ENCODE measurements around the gene PRKCH.

GRCh38 chr14:61563880-61564617 lies 242.7 kb downstream of the PRKCH start:
- no peak for TF ChIP-seq POLR2AphosphoS5 (IDR thresholded peaks at IDR 0.05; ENCODE audit: low read depth, low read length)
- TF ChIP-seq, protein P1, sequence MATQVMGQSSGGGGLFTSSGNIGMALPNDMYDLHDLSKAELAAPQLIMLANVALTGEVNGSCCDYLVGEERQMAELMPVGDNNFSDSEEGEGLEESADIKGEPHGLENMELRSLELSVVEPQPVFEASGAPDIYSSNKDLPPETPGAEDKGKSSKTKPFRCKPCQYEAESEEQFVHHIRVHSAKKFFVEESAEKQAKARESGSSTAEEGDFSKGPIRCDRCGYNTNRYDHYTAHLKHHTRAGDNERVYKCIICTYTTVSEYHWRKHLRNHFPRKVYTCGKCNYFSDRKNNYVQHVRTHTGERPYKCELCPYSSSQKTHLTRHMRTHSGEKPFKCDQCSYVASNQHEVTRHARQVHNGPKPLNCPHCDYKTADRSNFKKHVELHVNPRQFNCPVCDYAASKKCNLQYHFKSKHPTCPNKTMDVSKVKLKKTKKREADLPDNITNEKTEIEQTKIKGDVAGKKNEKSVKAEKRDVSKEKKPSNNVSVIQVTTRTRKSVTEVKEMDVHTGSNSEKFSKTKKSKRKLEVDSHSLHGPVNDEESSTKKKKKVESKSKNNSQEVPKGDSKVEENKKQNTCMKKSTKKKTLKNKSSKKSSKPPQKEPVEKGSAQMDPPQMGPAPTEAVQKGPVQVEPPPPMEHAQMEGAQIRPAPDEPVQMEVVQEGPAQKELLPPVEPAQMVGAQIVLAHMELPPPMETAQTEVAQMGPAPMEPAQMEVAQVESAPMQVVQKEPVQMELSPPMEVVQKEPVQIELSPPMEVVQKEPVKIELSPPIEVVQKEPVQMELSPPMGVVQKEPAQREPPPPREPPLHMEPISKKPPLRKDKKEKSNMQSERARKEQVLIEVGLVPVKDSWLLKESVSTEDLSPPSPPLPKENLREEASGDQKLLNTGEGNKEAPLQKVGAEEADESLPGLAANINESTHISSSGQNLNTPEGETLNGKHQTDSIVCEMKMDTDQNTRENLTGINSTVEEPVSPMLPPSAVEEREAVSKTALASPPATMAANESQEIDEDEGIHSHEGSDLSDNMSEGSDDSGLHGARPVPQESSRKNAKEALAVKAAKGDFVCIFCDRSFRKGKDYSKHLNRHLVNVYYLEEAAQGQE (IDR thresholded peaks at IDR 0.05; ENCODE audit: insufficient read depth in 1 of 2, low read depth in 2 of 2, low read length in 2 of 2): no peak
- no peak for TF ChIP-seq SIN3A (IDR thresholded peaks at IDR 0.05; ENCODE audit: borderline replicate concordance, insufficient read depth, low read length)
